Mucosa of descending colon (tissue), 3 donors: ENCODE results near the gene NAA80. TPM values are rescaled to one million over a fixed set of nuclear protein-coding genes. Genes with fewer than 3 reads are reported as not detected.
"Not testable (repeated sequence)": the region's sequence is repeated elsewhere in the genome, so short reads cannot be mapped to it uniquely, and the experiment has no call there.

Source experiments
- ATAC-seq: fragments of 200-7000 bp; cut with Tn5 transposase; one replicate; pipeline ENCODE4 v1.9.1; 2020; ENCODE audit warnings: mild to moderate bottlenecking, moderate library complexity
- DNase-seq, 3 donors: peaks; one replicate each; pipeline ENCODE4 v3.0.0-alpha.2; 2020
- H3K36me3 ChIP-seq: fragments of 200-600 bp; one replicate; pipeline ENCODE4 v1.8.0; 2021; ENCODE audit warnings: low read depth, mild to moderate bottlenecking
- H3K4me1 ChIP-seq: fragments of 200-600 bp; one replicate; pipeline ENCODE4 v1.8.0; 2021; ENCODE audit warnings: low read depth, mild to moderate bottlenecking
- H3K4me3 ChIP-seq: fragments of 200-600 bp; one replicate; pipeline ENCODE4 v1.8.0; 2021; ENCODE audit warnings: mild to moderate bottlenecking
- H3K9me3 ChIP-seq: fragments of 200-600 bp; one replicate; pipeline ENCODE4 v1.8.0; 2021; ENCODE audit warnings: mild to moderate bottlenecking
- CTCF ChIP-seq: fragments of 200-600 bp; IDR thresholded peaks from one replicate; pipeline ENCODE4 v1.8.0; 2022; ENCODE audit warnings: antibody characterized with exemption, mild to moderate bottlenecking
- intact Hi-C, 2 donors: fragments of 100-400 bp; cut with DNase I in 1 of 2; cut with micrococcal nuclease in 1 of 2; formaldehyde crosslinking; loops; one replicate each; pipeline versions ENCODE4 v1.11.0 to v1.11.1; 2022; cut with DNase I, micrococcal nuclease
- total RNA-seq, 3 donors: library from RNA; stranded (reverse); fragmentation: NEBNext Ultra II Directional in 2 of 3; extraction: Animal tissue kit (Norgen Biotek cat#: 25700) in 2 of 3; gene quantifications; one replicate each; pipeline versions ENCODE4 v1.2.1 to v1.2.4, GENCODE V29; 2021 to 2023
- donor health status: DM: no; HTN: no; CAD: no; lungs with moderate emphysema.
- donor health status: DM: no; HTN: no; CAD: no.
- donor health status: DM: no; HTN: yes; CAD: no.

The NAA80 gene
- total RNA-seq, 3 donors from 2014 or later, result 7.0 to 10.1 (median 8.4) TPM

- TF ChIP-seq CTCF, result no peak
- H3K4me3 ChIP-seq, result no peak overlapping the region
- DNase-seq (peak in 2 of 3 donors; percentile 69 to 77), ATAC-seq (no peak)
- H3K4me1 ChIP-seq, result peaks cover 42% of the 10 kb centered on the region
- H3K36me3 ChIP-seq, result no peaks in the 10 kb centered on the region
- intact Hi-C loops, result no loop called here
- no peaks in the 10 kb centered on the region for H3K9me3 ChIP-seq
Measured at GRCh38 chr3:50264383-50264963, 34.7 kb downstream of the NAA80 start.

- no peaks in the 10 kb centered on the region for H3K36me3 ChIP-seq
- intact Hi-C loops, result no loop called here
- H3K4me1 ChIP-seq, result peaks cover 37% of the 10 kb centered on the region
- no peaks in the 10 kb centered on the region for H3K9me3 ChIP-seq
- TF ChIP-seq CTCF, result no peak
- ATAC-seq, result no peak
- no peak overlapping the region for H3K4me3 ChIP-seq
- no peak for DNase-seq
Measured at GRCh38 chr3:50263478-50264382, 35.5 kb downstream of the NAA80 start.

- Histone ChIP-seq H3K4me3 (no peak overlapping the region), H3K36me3 (no peaks in the 10 kb centered on the region), H3K4me1 (peaks cover 29% of the 10 kb centered on the region), H3K9me3 (no peaks in the 10 kb centered on the region)
- no peak for TF ChIP-seq CTCF
- intact Hi-C loops, result no loop called here
- DNase-seq (no peak), ATAC-seq (no peak)
Measured at GRCh38 chr3:50262778-50263177, 36.4 kb downstream of the NAA80 start.

GRCh38 chr3:50262200-50262599, 37.0 kb downstream of the NAA80 start:
- H3K4me3 ChIP-seq, DNase-seq, H3K9me3 ChIP-seq, H3K36me3 ChIP-seq, intact Hi-C loops, ATAC-seq: not testable (repeated sequence)
- peaks cover 25% of the 10 kb centered on the region for H3K4me1 ChIP-seq

GRCh38 chr3:50261505-50261904, 37.7 kb downstream of the NAA80 start:
- no peak for TF ChIP-seq CTCF
- no peak for DNase-seq
- Histone ChIP-seq H3K9me3 (no peaks in the 10 kb centered on the region), H3K4me1 (peaks cover 25% of the 10 kb centered on the region), H3K36me3 (no peaks in the 10 kb centered on the region), H3K4me3 (no peak overlapping the region)
- intact Hi-C loops, result no loop called here
- ATAC-seq, result no peak

GRCh38 chr3:50260942-50261441, 38.2 kb downstream of the NAA80 start:
- no peak for DNase-seq
- Histone ChIP-seq H3K9me3 (no peaks in the 10 kb centered on the region), H3K4me3 (no peak overlapping the region), H3K36me3 (peaks cover 2% of the 10 kb centered on the region), H3K4me1 (peaks cover 20% of the 10 kb centered on the region)
- TF ChIP-seq CTCF, result no peak
- intact Hi-C loops, result no loop called here
- ATAC-seq, result no peak
